Ishikawa (cell line): ENCODE measurements around the gene PTCD3.

ENCODE experiments used
- CEBPB ChIP-seq: IDR thresholded peaks from 2 replicates; pipeline ENCODE4 v1.6.1; 2012
- CREB1 ChIP-seq: IDR thresholded peaks from 2 replicates; pipeline ENCODE4 v1.6.1; 2012; ENCODE audit warnings: low read depth
- EGR1 ChIP-seq: IDR thresholded peaks from 2 replicates; pipeline ENCODE4 v1.6.1; 2012
- EP300 ChIP-seq: IDR thresholded peaks from 2 replicates; pipeline ENCODE4 v1.6.1; 2012; ENCODE audit warnings: borderline replicate concordance
- FOXM1 ChIP-seq: IDR thresholded peaks from 2 replicates; pipeline ENCODE4 v1.6.1; 2012; ENCODE audit warnings: low read depth, borderline replicate concordance
- MAX ChIP-seq: IDR thresholded peaks from 2 replicates; pipeline ENCODE4 v1.6.1; 2012
- NFIC ChIP-seq: IDR thresholded peaks from 2 replicates; pipeline ENCODE4 v1.6.1; 2012
- RAD21 ChIP-seq: IDR thresholded peaks from 2 replicates; pipeline ENCODE4 v1.6.1; 2012; ENCODE audit warnings: low read depth
- REST ChIP-seq: IDR thresholded peaks from 2 replicates; pipeline ENCODE4 v1.6.1; 2012; ENCODE audit warnings: low read depth, mild to moderate bottlenecking
- TAF1 ChIP-seq: IDR thresholded peaks from 2 replicates; pipeline ENCODE4 v1.6.1; 2012; ENCODE audit warnings: low read depth, mild to moderate bottlenecking
- TCF12 ChIP-seq: IDR thresholded peaks from 2 replicates; pipeline ENCODE4 v1.6.1; 2012; ENCODE audit warnings: low read depth
- TEAD4 ChIP-seq: IDR thresholded peaks from 2 replicates; pipeline ENCODE4 v1.6.1; 2012
- USF1 ChIP-seq: IDR thresholded peaks from 2 replicates; pipeline ENCODE4 v1.6.1; 2012
- YY1 ChIP-seq: IDR thresholded peaks from 2 replicates; pipeline ENCODE4 v1.6.1; 2012; ENCODE audit warnings: low read depth
- ZBTB7A ChIP-seq: IDR thresholded peaks from 2 replicates; pipeline ENCODE4 v1.6.1; 2012; ENCODE audit warnings: low read depth

PTCD3 gene

GRCh38 chr2:86094229-86094628 is 11.8 kb upstream of the PTCD3 start:
- TF ChIP-seq EP300 (no peak), FOXM1 (no peak), ZBTB7A (no peak), MAX (no peak), YY1 (no peak), EGR1 (no peak), CEBPB (no peak), REST (no peak), USF1 (no peak), RAD21 (no peak), TCF12 (no peak), TEAD4 (no peak), TAF1 (no peak), NFIC (no peak), CREB1 (no peak)

- TF ChIP-seq REST: no peak
- no peak for TF ChIP-seq YY1
- TF ChIP-seq TAF1: no peak
- no peak for TF ChIP-seq USF1
- no peak for TF ChIP-seq TCF12
- no peak for TF ChIP-seq EP300
- TF ChIP-seq NFIC: no peak
- no peak for TF ChIP-seq CREB1
- no peak for TF ChIP-seq TEAD4
- no peak for TF ChIP-seq FOXM1
These were observed 8.7 kb upstream of the PTCD3 start for GRCh38 chr2:86097114-86097896.

- TF ChIP-seq TCF12 (no peak), CEBPB (no peak), REST (no peak), ZBTB7A (no peak), TEAD4 (no peak), CREB1 (no peak), EP300 (no peak), RAD21 (no peak), EGR1 (no peak), FOXM1 (no peak), MAX (no peak), USF1 (no peak), NFIC (no peak), TAF1 (no peak)
These were observed 8.1 kb upstream of the PTCD3 start for GRCh38 chr2:86097913-86098312.

- TF ChIP-seq YY1 (no peak), CREB1 (no peak)
These were observed 3.9 kb upstream of the PTCD3 start for GRCh38 chr2:86102157-86102556.
